HG02840 (cell line): ENCODE data around the gene POLR2J3.
"Not testable (repeated sequence)": the region's sequence is repeated elsewhere in the genome, so short reads cannot be mapped to it uniquely, and the experiment has no call there.

Experiments
- ATAC-seq: cut with Tn5 transposase; IDR thresholded peaks from one replicate; pipeline ENCODE4 v1.9.1; 2021; ENCODE audit warnings: mild to moderate bottlenecking, moderate library complexity, moderate number of reproducible peaks; ENCODE audit not compliant: unreplicated experiment, low FRiP score

Gene POLR2J3

DNA sequence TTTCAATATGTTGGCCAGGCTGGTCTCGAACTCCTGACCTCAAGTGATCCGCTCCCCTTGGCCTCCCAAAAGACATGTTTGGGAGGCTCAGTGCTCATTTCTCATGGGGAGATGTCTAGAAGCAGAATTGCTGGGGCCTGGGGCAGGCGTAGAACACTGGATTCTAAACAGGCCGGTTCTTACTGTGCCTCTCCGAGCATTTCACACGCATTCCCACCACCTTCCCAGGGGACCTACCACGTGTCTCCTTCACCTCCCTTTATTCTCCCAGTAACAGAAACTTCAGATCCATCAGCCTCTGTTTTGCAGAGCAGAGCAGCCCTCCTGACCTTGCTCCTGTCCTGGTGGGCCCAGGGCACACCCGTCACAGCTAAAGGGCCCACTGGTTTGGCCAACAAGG is 45.2 kb downstream of the POLR2J3 start:
- ATAC-seq = not testable (repeated sequence)

DNA sequence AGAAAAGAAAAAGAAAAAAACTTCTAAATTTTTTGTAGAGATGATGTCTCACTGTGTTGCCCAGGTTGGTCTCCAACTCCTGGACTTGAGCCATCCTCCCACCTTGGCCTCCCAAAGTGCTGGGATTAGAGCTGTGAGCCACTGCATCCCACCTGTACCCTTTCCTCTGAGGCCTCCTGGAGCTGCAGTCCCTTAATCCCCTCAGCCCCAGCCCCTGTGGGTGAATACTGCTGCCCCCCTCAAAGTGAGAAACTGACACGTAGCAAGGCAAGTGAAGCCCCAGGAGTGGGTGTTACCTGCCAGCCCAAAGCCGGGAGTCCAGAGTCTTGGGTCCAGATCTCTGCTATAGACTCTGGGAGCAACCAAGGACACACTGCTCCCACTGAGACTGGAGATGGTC is 47.6 kb downstream of the POLR2J3 start:
- ATAC-seq = not testable (repeated sequence)

DNA sequence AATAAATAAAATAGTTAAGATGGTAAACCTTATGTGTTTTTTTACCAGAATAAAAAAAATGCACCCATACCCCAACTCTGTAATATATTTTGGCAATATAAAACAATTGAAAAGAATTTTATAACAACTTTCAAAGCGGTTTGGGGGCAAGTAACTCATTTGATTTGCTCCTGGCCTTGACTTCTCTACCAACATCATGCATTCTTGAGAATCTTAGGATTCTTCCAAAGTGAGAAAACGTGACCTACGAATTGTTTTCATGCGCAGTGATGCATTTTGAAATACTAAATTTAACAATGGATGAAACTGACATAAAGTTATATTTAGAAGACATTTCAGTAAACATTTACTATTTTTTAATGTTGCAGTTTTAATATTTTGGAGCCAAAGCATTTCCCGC is 51.6 kb downstream of the POLR2J3 start:
- ATAC-seq = not testable (repeated sequence)

DNA sequence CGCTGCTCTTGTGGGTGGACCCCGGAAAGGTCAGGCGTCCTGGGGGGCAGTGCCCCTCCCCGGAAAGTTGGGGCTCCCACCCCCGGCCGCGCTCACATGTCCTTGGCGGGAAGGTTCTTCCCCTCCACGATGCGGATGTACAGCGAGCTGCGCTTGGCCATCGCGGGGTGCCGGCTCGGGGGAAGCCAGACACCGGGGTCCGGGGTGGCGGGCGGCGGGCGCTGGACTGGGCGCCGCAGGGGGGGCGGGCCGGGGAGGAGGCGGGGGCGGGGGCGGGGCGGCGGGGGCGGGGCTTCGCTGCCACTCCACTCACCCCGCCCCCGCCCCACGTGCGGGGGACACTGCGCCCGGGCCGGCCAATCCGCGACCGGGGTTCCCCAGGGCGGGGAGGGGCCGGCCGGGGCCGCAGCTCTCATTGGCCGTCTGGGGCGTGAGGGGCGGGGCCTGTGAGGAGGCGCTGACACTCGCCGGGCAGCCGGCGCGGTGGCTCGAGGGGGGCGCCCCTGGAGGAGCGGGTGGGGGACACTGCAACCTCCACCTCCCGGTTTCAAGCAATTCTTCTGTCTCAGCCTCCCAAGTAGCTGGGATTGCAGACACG is 54.7 kb downstream of the POLR2J3 start, which contains the start of gene RASA4B:
RASA4B (minus strand) TSS at position 228 of the 598 bp plus-strand sequence; CDS start at position 161, 67 bp downstream.
- peak; percentile 46 for ATAC-seq
